GM18502 (cell line): ENCODE results near the gene DENND2D.

Experiments used
- ATAC-seq: cut with Tn5 transposase; IDR thresholded peaks from one replicate; pipeline ENCODE4 v1.9.1; 2021; ENCODE audit warnings: mild to moderate bottlenecking; ENCODE audit not compliant: unreplicated experiment, poor library complexity

DENND2D gene

DNA sequence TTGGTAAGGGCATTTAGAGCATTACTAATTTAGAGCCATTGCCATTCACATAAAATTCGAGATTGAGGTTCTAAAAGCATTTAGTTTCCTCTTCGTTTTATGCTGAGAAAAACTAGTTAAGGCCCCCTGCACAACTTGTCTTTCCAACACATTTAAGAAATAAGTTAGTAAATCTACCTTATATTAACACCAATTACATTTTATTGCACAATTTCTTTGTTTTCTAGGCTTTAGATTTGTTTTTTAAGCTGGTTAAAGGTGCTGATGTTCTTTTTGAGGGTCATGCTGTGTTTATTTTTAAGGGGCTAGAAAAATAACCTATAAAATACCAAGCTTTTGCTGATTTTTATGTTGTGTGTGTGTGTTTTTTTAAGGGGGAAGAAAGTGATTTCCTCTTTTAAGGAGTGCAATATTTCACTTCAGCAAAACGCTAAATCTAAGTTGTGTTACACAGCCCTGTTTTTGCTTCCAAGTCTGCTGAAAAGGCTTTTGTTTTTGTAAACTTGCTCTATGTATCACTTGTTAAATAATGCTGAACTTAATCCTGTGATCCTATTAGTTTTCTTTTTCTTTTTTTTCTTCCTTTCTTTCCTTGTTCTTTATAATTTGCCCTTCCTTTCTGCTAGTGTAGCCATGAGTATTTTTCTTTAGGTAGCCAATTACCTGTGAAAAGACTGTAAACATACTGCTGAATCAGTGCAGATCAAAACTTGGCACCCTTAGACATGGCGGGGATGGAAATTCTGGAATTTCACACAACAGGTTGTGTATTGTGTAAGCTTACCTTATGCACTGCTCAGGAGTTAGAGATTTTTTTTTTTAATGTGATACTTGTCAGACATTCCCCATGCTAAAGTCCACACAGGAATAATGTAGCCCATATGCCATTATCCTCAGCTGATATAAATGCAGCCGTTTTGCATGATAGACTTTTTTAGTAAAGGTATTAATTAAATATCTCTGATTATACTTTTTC is 58.9 kb downstream of the DENND2D start:
- no peak for ATAC-seq

DNA sequence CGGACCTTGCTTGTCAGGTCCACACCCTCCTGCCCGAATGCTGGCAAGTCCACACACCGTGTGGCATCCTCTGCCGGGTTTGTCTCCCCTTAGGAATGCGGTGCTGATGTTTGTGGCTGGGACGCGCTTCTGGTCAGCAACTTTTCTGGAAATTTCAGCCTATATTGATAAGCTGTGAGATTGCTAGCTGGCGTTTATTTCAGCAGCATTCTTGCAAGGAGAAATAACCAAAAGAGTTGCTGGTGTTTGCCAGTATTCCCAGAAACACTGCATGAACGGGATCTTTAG is 59.8 kb downstream of the DENND2D start:
- no peak for ATAC-seq

DNA sequence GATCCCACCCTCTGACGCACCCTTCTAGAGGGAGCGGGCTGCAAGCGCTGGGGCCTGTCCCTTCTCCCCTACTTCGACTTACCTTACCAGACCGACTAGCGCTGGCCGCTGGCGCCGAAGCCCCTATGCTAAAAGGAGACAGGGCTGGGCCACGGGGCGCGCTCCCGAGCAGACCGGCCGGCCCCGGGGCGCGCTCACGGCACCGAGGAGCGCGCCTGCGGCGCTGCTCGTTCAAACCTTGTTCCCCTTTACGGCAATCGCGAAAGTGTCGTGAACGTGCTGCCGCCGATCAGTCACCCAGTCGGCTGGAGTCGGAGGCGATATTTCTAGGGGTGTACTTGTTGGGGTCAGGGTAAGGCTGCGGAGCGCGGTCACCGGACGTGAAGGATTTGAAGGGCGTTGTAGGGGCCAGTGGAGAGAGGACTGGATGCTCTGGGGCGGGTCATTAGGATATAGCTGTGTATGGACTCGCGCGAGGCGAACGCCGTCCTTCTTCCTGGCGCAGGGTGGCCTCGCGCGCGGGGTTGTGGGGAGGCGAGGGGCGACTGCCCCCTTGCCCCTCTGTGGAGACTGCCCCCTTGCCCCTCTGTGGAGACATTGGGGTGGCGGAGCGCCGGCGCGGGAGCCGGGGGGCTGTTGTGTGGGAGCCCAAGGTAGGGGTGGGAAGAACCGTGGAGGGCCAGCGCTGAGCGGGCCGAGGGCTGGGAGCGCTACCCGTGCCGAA is 60.3 kb downstream of the DENND2D start, which contains the start of the genes CEPT1 and DRAM2:
Gene CEPT1, plus strand, starts transcription at position 268 of the 724 bp plus-strand sequence. CDS start 7,492 bp downstream, outside the sequence.
Gene DRAM2, minus strand, starts transcription at position 138 of the 724 bp plus-strand sequence. CDS start 8,539 bp downstream, outside the sequence.
- peak; percentile 62 for ATAC-seq

DNA sequence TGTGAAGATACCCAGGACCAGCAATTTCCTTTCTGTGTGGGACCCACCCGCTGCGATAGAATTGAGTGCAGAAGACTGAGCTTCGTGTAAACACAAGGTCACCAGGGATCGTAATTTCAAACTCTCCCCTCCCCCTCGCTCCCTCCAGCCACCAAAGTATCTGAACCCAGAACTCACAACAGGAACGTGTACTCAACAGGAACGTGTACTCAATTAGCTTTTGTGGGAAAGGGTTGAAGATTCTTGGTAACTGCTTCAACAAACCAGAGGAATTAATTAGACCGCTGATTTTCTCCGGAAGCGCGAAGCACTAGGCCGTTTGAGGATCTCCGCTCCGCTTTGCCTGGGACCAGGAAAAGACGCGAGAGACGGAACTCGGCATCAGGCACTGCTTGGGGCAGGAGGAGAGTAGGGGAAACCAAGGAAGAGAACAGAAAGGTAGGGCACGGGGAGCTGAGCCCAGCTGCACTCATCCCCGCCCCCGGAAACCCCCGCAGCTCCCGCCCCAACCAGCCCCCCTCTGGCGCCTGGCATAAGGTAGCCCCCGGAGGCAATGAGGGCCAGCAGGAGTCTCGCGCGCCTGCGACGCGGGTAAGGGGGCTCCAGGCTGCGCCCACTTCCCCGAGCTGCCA is 61.0 kb downstream of the DENND2D start:
- ATAC-seq = peak; percentile 36
